ENCODE data around the gene PPP1R14D. TPM values are rescaled to one million over a fixed set of nuclear protein-coding genes. Genes with fewer than 3 reads are reported as not detected.

Gene PPP1R14D
- total RNA-seq, 1 donor from 2014 or later = not detected

DNA sequence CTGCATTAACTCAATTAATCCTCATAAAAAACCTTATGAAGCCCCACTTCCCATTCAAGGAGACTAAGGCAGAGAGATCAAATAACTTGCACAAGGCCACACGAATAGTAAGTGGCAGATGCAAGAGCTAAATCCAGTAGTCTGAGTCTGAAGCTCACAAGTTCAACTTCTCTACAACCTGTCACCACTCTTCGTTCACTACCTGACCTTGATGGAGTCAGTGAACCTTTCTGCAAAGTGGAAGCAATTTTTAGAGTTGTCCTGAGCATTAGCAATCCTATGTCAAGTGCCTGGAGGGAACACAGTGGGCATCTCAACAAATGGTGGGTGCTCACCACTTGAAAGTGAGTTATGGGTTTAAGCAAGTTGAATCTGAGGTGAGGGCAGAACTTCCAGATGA lies 13.2 kb upstream of the PPP1R14D start:
- Histone ChIP-seq H3K4me1 (no peaks in the 10 kb centered on the region), H3K4me3 (no peak overlapping the region), H3K9ac (no peak overlapping the region), H4K20me1 (ENCODE audit: low read depth) (no peaks in the 10 kb centered on the region), H3K79me2 (ENCODE audit: low read depth) (no peaks in the 10 kb centered on the region), H3K27ac (no peak overlapping the region), H3K4me2 (no peak overlapping the region), H3K27me3 (peaks cover 40% of the 10 kb centered on the region), H3K36me3 (no peaks in the 10 kb centered on the region), H3F3A (ENCODE audit: low read depth) (peaks cover 13% of the 10 kb centered on the region), H3K9me3 (ENCODE audit: low read depth) (no peaks in the 10 kb centered on the region), H2AFZ (replicated peaks) (no peak overlapping the region)
- Mint-ChIP-seq H3K9me3 (no peaks in the 10 kb centered on the region), H3K27ac (no peak overlapping the region), H3K4me3 (no peak overlapping the region), H3K36me3 (no peaks in the 10 kb centered on the region), H3K27me3 (ENCODE audit: insufficient read depth, low read depth) (peaks cover 36% of the 10 kb centered on the region), H3K4me1 (peaks cover 7% of the 10 kb centered on the region)
- no peak for DNase-seq (ENCODE audit: low spot score)
- no peak for TF ChIP-seq EZH2 (IDR thresholded peaks at IDR 0.05)
- TF ChIP-seq, protein P1, sequence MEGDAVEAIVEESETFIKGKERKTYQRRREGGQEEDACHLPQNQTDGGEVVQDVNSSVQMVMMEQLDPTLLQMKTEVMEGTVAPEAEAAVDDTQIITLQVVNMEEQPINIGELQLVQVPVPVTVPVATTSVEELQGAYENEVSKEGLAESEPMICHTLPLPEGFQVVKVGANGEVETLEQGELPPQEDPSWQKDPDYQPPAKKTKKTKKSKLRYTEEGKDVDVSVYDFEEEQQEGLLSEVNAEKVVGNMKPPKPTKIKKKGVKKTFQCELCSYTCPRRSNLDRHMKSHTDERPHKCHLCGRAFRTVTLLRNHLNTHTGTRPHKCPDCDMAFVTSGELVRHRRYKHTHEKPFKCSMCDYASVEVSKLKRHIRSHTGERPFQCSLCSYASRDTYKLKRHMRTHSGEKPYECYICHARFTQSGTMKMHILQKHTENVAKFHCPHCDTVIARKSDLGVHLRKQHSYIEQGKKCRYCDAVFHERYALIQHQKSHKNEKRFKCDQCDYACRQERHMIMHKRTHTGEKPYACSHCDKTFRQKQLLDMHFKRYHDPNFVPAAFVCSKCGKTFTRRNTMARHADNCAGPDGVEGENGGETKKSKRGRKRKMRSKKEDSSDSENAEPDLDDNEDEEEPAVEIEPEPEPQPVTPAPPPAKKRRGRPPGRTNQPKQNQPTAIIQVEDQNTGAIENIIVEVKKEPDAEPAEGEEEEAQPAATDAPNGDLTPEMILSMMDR (IDR thresholded peaks at IDR 0.05) = no peak
- no peak for TF ChIP-seq EZH2phosphoT487 (IDR thresholded peaks at IDR 0.05)

- H3K27me3 ChIP-seq = peaks cover 20% of the 10 kb centered on the region
- no peak overlapping the region for H3K9ac ChIP-seq
- no peaks in the 10 kb centered on the region for H4K20me1 ChIP-seq (ENCODE audit: low read depth)
- Mint-ChIP-seq H3K27me3 (ENCODE audit: insufficient read depth, low read depth) (peaks cover 25% of the 10 kb centered on the region), H3K4me1 (peaks cover 5% of the 10 kb centered on the region), H3K4me3 (no peak overlapping the region), H3K36me3 (no peaks in the 10 kb centered on the region), H3K27ac (no peak overlapping the region), H3K9me3 (no peaks in the 10 kb centered on the region)
- peaks cover 10% of the 10 kb centered on the region for H3F3A ChIP-seq (ENCODE audit: low read depth)
- no peaks in the 10 kb centered on the region for H3K9me3 ChIP-seq (ENCODE audit: low read depth)
- no peak for TF ChIP-seq EZH2 (IDR thresholded peaks at IDR 0.05)
- TF ChIP-seq EZH2phosphoT487 (IDR thresholded peaks at IDR 0.05) = no peak
- TF ChIP-seq, protein P1 (IDR thresholded peaks at IDR 0.05) = no peak
- no peaks in the 10 kb centered on the region for H3K79me2 ChIP-seq (ENCODE audit: low read depth)
- no peak overlapping the region for H2AFZ ChIP-seq (replicated peaks)
- H3K4me3 ChIP-seq = no peak overlapping the region
- no peak overlapping the region for H3K4me2 ChIP-seq
- no peaks in the 10 kb centered on the region for H3K4me1 ChIP-seq
- no peak for DNase-seq (ENCODE audit: low spot score)
- no peak overlapping the region for H3K27ac ChIP-seq
- H3K36me3 ChIP-seq = no peaks in the 10 kb centered on the region
Measured at GRCh38 chr15:40838756-40839155, 10.2 kb upstream of the PPP1R14D start.

- Mint-ChIP-seq H3K4me3 (no peak overlapping the region), H3K4me1 (no peaks in the 10 kb centered on the region), H3K9me3 (no peaks in the 10 kb centered on the region), H3K27ac (no peak overlapping the region), H3K36me3 (no peaks in the 10 kb centered on the region), H3K27me3 (ENCODE audit: insufficient read depth, low read depth) (peaks cover 8% of the 10 kb centered on the region)
- no peak overlapping the region for H3K4me3 ChIP-seq
- H3K79me2 ChIP-seq (ENCODE audit: low read depth) = no peaks in the 10 kb centered on the region
- H3K36me3 ChIP-seq = no peaks in the 10 kb centered on the region
- H3F3A ChIP-seq (ENCODE audit: low read depth) = no peaks in the 10 kb centered on the region
- DNase-seq (ENCODE audit: low spot score) = no peak
- no peaks in the 10 kb centered on the region for H4K20me1 ChIP-seq (ENCODE audit: low read depth)
- H3K9ac ChIP-seq = no peak overlapping the region
- TF ChIP-seq, protein P1 (IDR thresholded peaks at IDR 0.05) = no peak
- TF ChIP-seq EZH2 (IDR thresholded peaks at IDR 0.05) (no peak), EZH2phosphoT487 (IDR thresholded peaks at IDR 0.05) (no peak)
- no peak overlapping the region for H3K4me2 ChIP-seq
- H3K27ac ChIP-seq = no peak overlapping the region
- H3K4me1 ChIP-seq = no peaks in the 10 kb centered on the region
- no peaks in the 10 kb centered on the region for H3K27me3 ChIP-seq
- H2AFZ ChIP-seq (replicated peaks) = no peak overlapping the region
- no peaks in the 10 kb centered on the region for H3K9me3 ChIP-seq (ENCODE audit: low read depth)
Measured at GRCh38 chr15:40836020-40836419, 7.5 kb upstream of the PPP1R14D start.

Measured in neural progenitor cell (in vitro differentiated cells).